GM12801 (cell line): ENCODE data around the gene ATF3.

Source experiments
- CTCF ChIP-seq: IDR thresholded peaks from one replicate; pipeline ENCODE4 v1.5.1; 2011; ENCODE audit warnings: control low read depth; ENCODE audit not compliant: insufficient read length; ENCODE audit errors: extremely low read depth

Gene ATF3

GRCh38 chr1:212611000-212611948, 2.7 kb downstream of the ATF3 start:
- no peak for TF ChIP-seq CTCF

GRCh38 chr1:212612041-212612961, 3.7 kb downstream of the ATF3 start:
- TF ChIP-seq CTCF: no peak

GRCh38 chr1:212613440-212614335, 5.1 kb downstream of the ATF3 start:
- no peak for TF ChIP-seq CTCF

DNA sequence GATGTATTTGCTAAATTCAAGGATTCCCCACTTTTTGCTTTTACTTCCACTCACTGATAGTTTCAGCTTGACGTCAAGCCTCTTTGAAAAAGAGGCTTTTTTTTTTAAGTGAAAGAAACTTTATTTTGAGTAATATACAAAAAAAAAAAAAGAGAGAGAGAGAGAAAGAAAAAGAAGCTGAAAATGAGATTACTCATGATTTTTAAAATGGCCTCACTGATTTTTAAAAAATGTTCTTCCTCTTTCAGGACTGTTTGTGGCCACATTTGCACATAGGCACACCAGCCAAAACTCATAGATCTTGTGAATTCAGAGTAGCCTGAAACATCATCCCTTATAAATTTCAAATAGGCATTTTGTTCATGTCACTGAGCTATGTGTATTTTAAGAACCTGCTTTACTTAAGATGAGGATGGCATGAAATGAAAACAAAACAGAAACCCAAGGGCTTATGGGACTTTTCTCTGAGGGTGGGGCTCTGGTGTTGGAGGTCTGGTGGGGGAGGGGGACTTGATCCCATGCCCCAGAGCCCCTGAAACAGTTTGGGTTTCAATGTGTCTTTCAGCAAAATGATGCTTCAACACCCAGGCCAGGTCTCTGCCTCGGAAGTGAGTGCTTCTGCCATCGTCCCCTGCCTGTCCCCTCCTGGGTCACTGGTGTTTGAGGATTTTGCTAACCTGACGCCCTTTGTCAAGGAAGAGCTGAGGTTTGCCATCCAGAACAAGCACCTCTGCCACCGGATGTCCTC, 6.1 kb downstream of the ATF3 start:
- TF ChIP-seq CTCF: no peak

- no peak for TF ChIP-seq CTCF
Observed at GRCh38 chr1:212615201-212615470, 6.6 kb downstream of the ATF3 start.

DNA sequence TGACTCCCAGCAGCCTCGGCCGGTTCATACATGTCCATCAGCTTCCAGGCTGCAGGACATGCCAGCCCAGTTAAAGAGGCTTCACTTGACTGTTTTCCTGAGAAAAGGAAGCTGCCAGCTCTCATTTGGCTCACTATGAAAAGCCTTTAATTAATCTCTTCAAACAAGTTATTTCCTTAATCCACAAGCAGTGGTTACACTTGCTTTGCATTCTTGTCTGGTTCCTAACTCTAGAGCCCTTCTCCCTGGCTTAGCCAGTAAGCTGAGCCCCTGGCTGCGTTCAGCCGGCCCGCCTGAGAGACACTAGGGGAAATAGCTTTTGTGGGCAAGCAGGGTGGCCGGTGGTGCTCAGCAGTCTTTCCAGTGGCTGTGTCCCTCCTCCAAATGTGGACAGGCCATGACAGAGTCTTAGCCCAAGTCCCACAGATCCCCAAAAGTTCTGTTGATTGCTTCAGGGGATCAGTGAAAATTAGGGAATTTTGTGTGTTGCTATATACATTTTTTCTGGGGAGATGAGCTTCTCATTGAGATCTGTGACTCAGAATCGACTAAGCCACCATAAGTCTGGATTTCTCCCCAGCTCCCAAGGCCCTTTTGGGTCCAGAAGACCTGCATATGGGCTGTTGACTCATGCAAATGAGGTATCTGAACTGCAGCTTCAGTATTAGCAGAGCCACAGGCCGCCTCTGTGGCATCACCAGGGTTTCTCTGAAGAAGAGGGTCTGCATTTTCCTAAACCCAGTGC, 10.1 kb downstream of the ATF3 start:
- TF ChIP-seq CTCF: no peak
